GM18867 (cell line): ENCODE results near the gene ZC3H4.
"Not testable (repeated sequence)": the region's sequence is repeated elsewhere in the genome, so short reads cannot be mapped to it uniquely, and the experiment has no call there.

Source experiments
- ATAC-seq: cut with Tn5 transposase; IDR thresholded peaks from one replicate; pipeline ENCODE4 v1.9.1; 2021; ENCODE audit warnings: mild to moderate bottlenecking, moderate library complexity; ENCODE audit not compliant: unreplicated experiment

Gene ZC3H4

DNA sequence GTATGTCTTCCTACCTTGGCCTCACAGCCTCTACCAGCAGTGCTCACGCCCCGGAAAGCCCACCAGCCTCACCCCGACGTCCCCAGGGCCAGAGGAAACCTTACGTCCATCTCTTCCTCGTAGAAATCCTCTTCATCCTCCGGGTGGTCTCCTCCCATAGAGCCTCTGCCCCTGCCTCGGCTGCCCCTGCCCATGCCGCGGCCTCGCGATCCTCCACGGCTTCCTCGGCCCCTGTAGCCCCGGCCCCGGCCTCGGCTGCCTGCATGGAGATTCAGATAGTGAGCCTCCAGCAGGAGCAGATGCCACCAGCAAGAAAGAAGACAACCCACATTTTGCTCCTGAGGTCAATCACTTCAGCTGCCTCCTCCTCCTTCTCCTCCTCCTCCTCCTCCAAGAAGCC, 27.3 kb downstream of the ZC3H4 start:
- ATAC-seq: no peak

DNA sequence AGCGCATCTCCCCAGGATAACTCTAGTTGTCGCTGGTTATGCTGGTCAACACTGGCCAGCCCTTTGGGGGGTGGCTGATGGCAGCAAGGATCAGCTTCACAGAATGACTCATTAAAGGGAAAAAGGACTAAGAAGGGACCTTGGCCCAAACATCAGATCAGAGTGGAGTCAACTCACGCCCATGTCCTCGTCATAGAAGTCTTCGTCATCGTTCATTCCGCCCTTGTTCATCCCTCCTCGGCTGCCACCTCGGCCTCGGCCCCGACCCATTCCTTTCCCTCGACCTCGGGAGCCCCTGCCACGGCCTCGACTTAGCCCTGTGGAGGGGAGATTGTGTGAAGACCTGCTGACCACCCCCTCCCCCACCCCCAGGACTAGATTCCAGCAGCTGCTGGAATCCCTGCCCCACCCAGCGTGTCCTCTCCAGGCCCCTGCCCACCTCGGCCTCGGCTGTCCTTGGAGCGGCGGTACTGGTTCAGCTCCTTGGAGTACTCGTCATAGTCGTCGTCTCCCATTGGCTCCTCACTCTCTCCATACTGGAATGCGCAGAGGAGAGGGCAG, 28.6 kb downstream of the ZC3H4 start:
- ATAC-seq: no peak

DNA sequence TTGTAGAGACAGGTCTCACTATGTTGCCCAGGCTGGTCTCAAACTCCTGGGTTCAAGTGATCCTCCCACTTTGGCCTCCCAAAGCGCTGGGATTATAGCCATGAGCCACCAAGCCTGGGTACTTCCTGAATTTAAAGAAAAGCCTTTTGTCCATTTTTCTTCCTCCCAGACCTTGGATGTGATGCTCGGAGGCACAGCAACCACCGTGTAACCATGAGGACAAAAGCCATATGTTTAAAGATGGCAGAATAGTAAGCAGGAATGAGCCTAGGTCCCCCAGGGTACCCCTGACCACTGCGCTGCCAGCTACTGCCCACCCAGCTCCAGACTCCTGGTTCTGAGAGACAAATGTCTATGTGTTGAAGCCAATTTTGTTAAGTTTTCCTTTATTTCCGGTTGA, 31.1 kb downstream of the ZC3H4 start:
- no peak for ATAC-seq

DNA sequence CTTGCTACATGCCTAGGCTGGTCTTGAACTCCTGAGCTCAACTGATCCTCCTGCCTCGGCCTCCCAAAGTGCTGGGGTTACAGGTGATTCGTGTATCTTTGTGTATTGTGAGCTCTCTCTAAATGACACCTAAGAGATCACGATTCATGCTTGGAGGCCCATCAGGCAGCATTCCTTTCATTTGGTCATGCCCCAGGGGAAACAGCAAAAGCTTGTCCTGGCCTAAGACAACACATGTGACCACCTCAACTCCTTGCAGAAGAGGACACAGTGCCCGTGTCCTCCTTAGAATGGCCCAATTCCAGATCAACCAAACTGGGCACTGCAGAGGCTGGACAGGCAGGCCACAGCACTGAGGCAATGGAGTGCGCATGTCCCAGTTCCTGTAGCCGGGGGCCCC, 32.5 kb downstream of the ZC3H4 start:
- ATAC-seq: no peak

DNA sequence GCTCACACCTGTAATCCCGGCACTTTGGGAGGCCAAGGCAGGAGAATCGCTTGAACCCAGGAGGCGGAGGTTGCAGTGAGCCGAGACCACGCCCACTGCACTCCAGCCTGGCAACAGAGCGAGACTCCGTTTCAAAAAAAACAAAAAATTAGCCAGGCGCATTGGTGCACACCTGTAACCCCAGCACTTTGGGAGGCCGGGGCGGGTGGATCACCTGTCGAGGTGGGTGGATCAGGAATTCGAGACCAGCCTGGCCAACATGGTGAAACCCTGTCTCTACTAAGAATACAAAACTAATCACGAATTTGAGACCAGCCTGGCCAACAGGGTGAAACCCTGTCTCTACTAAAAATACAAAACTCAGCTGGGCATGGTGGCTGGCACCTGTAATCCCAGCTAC, 35.2 kb downstream of the ZC3H4 start:
- ATAC-seq: not testable (repeated sequence)

DNA sequence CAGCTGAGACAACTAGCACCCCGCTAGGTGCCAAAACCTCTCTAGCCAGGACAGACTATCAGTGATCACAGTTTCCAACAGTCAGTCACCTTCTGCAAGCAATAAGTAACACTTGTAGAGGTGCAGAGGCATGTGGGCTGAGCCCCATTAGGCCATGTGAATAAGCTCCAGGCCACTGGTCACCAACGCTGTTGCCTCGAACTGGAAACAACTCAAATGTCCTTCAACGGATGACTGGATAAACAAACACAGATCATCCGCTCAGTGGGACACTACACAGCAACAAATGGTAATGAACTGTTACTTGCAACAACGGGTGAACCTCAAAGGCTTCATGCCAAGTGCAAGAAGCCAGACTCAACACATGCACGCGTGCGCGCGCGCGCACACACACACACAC, 37.6 kb downstream of the ZC3H4 start:
- ATAC-seq: no peak

DNA sequence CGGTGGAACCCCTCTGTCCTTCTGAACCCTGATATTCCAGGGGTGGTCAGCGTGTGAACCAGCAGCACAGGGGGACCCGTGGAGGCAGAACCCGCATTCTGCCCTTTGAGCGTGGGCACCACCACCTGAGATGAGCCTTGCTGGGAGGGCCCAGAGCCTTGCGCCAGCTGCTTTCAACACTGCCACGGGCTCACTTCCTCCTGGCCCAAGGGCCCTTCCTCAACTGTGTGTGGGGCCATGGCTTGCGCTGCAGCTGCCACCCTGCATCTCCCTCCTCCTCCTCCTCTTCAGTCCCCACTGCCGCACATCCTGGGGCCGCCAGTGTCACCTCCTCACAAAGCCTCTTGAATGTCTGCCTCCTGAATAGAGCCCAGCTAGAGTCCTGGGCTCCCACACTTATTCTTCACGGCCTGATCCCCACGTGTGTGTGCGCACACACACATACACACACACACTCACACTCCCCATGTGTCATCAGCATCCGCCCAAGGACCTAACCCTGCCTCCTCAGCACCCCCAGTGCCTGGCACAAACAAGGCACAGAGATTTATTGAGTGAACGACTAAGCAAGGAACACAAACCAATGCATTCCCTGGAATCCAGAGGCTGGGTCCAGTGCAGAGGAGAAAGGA, 38.3 kb downstream of the ZC3H4 start:
- ATAC-seq: no peak

DNA sequence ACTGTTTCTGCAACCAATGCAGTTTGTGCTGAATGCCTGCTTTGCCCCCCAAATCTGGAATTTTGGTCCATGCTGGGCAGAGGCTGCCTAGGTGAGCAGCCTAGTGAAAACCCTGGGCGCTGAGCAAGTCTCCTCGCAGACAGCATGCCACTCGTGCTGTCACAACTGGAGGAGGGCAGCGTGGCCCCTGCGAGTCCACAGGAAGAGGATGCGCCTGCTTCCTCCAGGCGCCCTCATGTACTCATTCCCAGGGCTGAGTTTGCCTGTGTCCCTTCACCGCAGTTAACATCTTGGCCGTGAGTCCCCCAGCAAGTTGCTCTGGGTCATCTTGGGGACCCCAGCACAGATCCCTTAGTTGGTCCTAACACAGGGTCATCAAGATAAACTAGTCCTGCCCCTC, 39.0 kb downstream of the ZC3H4 start:
- ATAC-seq: no peak

DNA sequence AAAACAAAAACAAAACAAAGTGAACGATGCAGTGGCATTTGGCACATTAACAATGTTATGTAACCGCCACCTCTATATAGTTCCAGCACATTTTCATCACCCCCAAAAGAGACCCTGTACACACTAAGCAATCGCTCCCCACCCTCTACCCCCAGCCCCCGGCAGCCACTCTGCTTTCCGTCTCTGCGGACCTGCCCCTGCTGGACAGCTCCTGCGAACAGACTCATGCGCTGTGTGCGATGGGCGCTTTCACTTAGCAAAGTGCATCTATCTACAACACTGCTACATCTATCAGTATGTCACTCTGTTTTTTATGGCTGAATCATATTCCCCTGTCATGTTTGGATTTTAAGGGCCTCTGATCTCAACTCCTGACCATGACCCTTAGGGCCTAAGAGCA, 40.0 kb downstream of the ZC3H4 start:
- ATAC-seq: no peak

DNA sequence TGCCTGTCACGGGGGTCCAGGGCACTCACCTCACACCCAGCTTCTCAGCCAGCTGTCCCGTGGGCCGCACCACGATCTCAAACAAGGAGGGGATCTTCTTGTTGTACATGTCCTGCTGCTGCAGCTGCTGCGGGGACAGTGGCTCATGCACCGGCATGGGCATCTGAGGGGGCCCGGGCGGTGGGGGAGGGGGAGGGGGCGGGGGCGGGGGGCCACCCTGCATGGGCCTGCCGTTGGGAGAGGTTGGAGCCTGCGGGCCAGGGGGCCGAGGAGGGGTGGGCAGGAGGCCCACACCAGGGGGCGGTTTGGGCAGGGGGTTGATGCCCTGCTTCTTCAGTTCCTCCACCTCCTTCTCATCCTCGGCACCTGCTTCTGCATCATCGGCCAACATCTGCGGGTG, 41.3 kb downstream of the ZC3H4 start:
- no peak for ATAC-seq

DNA sequence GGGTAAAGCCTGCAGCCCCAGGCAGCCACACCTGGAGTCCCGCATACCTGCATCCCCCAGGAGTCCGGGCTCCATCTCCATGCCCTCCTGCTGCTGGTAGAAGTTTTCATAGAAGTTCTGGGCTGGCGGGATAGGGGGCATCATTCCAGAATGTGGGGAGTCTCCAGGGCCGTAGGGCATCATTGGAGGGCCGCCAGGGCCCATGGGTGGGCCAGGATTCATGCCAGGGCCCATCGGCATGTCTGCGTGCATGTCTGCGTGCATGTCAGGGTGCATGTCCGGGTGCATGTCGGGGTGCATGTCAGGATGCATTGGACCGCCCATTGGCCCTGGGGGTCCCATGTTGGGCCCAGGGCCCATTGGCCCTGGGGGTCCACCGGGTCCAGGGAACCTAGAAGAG, 41.8 kb downstream of the ZC3H4 start:
- no peak for ATAC-seq

DNA sequence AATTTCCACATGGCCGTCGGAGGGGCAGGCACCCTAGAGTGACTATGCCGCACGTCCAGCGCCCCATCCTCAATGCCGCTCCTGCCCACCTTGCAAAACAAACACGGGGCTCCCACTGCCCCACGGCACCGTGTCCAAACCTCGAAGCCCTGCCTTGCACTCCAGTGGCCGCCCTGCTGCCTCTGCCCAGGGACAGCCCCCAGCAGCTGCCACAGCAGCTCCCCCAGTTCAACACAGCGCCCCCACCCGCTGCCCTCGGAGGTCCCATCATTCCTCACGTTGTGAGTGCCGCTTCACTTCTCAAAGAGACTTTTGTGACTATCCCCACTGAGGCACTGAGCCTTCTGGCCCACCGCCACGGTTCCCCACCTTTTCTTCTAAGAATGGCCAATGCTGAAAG, 42.8 kb downstream of the ZC3H4 start:
- no peak for ATAC-seq

DNA sequence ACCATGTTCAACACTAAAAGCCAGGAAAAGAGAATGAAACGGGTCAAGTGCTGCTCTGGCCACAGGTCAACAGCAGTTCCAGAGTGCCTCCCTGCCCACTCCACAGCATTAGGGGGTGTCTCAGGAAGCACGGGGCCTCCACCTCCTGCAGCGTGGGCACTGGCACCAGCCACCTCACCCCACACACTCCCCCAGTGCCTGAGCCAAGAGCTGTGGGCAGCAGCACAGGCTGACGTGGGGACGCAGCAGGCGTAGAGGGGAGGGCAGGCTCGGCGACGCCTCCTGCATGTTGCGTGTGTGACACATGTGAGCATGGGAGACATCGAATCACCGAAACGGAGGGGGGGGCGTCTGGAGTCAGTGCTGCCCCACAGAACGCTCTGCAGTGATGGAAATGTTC, 43.8 kb downstream of the ZC3H4 start:
- ATAC-seq: no peak

DNA sequence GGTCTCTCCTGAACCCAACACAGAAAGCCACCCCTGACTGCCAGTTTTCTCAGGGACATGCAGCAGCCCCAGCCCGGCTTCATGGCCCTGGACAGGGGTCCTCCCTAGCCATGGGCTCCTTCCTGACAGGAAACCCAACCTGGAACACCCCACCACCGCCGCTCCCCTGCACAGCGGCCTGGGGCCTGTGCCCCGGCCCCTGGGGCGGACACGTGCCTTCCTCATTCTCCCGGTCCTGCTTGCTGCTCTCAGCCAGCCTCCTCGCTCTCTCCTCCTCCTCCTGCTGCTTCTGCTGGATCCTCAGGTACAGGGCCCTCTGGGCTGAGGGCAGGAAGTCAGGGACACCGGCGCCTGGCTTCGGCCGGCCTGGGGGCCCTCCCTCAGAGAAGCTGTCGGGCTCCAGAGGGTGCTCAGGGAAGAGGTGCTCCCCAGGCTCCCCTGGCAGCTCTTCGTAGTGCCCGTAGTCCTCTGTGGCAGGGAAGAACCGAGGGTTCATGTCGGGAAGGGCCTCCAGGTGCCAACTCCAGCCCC, 44.6 kb downstream of the ZC3H4 start:
- ATAC-seq: no peak

DNA sequence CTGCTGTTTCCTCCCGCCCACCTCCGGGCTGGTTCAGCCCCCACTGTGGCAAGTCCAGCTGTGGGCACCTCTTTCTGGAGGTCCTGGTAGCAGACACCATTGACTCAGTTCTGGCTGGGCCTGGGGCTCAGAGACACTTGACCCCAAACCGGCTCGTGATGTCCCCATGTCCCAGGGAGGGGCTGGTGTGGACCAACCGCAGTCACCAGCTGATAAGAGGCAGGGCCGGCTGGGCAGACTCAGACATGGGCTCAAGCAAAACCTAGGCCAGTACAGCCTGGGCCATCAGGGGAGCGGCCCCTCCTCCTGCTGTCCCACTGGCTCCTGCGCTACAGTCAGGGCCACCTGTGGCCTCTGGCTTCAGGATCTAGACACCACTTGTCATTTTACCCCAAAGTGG, 45.3 kb downstream of the ZC3H4 start:
- ATAC-seq: no peak

DNA sequence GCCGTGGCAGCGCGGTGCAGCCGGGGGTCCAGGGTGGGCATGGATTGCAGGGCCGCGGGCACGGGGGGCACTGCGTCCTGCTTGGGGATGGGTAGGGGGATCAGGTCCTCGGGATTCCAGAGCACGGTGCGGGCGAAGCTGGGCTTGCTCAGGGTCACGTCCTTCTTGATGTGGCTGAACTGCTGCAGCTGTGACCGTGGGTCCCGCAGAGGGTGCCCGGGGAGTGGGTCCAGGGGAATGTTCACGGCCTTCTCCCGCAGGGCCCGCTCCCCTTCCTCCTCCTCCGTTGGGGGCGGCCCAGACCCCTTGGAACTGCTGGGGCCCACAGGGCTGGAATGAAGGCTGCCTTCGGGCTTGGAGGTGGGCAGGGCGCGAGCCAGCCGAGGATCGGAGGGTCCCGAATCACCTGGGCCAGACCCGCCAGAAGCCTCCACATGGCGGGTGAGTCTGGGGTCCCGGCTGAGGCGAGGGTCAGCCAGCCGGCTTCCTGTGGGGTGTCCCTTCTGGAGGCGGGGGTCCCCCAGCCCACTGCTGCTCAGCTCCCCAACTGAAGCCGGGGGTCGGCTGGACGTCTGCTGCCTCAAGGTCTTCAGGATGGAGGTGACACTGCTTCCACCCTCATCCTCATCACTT, 46.2 kb downstream of the ZC3H4 start:
- ATAC-seq: no peak

DNA sequence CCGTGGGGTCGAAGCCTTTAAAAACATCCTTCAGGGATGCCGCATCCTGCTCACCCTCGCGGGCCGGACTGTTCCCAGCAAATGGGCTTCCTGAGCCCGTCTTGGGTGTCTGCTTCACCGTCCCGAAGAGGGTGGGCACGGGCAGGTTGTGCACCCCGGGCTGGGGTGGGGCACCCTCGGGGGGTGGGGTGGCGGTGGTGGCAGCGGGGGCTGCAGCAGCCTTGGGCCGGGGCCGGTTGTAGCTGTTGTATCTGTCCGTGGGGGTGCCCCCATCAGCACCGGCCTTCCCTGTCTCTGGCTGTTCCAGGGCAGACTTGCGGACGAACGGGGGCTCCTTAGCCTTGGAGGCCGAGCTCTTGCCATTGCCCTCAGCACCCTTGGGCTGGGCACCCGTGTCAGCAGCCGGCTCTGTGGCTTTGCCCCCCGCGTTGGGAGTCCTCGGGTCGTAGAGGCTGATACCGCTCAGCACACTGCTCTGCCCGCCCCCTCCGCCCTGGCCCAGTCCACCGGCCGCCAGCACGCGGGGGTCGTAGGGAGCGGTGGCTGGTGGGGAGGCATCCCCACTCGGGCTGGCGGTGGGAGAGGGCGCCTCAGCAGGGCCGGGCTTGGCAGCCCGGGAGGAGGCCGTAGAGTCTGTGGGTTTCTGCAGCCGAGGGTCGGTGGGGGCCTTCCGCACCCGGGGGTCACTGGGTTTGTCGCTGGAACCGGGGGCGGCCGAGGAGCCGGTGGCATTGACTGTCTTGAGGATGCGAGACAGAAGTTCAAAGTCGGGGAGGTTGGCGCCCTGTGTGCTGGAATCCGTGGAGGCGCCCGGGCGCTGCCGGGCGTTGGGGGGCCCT, 47.0 kb downstream of the ZC3H4 start:
- ATAC-seq: no peak

DNA sequence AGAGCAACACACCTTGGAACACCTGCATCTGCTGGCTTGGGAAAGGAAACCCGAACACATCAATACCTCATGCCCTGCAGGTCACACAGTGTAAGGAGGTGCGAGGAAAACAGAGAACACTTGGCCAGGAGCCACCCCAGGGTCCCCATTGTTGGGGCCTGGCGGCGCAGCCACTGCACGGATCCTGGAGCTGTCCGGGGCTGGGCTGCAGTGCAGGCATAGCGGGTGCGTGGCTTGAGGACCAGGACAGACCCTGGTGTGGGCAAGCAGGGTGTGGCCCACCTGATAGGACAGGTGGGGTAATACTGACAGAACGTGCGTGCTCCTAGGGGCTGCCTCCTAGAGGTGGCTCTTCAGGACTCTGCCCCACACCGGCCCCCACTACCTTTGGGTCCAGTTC, 48.3 kb downstream of the ZC3H4 start:
- no peak for ATAC-seq

DNA sequence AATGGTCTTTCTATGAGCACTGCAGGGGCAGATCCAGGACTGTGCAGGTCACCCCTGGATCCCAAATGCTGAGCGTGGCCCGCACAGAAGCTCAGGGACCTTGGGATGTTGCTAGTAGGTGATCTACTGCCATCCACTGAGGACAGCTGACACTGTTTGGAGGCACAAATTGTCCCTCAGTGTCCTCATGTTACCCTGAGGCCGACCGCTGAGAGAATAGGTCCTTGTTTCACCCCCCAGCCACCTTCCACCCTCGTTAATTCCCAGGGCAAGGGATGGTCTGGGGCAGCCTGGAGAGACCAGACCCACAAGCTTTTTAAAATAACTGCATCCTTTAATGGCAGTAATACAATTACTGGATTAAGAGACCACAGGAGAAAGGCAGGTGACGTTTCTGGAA, 49.7 kb downstream of the ZC3H4 start:
- no peak for ATAC-seq

DNA sequence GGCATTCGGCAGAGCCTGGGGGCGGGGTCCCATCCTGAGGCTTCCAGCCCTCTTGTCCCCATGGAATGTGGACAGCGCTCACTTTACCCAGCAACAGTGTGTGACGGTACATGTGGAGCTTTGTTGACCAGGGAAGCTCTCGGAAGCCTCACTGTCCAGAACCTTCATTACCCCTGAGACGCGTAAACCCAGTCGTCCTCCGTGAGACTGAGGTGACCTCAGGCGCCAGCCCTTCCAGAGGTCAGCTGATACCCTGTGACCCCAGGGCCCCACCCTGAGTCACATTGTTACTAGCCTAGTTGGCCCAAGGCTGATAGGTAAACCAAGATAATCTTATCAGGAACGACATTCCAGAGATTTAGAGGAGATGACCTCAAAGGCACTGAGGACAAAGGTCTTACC, 55.0 kb downstream of the ZC3H4 start:
- no peak for ATAC-seq

DNA sequence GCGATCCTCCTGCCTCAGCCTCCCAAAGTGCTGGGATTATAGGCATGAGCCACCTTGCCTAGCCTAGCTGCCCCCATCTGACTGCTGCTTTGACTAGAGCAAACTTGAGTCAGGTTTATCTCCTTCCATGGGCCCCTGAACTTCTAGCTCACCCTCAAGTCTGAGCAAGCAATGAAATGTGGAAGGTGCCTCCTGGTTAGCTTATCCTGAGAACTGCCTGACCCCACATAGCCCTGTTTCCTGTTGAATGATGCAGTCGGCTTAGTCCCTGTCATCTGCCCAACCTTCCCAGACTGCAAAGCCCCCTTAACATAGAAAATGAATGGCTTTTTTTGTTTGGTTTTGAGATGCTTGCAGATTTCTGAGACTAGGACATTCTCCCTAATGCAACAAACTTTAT, 56.2 kb downstream of the ZC3H4 start:
- no peak for ATAC-seq

DNA sequence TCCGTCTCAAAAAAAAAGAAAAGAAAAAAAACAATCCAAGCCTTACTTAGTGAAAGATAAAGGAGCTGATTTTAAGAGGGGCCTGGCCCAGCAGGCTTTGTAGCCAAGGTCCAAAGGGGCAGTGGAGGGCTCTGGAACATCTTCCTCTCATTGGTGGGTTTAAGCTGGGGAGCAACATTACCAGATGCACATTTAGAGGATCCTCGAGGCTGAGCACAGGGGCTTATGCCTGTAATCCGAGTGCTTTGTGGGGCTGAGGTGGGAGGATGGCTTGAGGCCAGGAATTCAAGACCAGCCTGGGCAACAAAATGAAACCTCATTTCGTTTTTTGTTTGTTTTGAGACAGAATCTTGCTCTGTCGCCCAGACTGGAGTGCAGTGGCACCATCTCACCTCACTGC, 57.2 kb downstream of the ZC3H4 start:
- ATAC-seq: no peak
